Neural cell (in vitro differentiated cells): Measurements from ENCODE around the gene B3GALT6. TPM values are rescaled to one million over a fixed set of nuclear protein-coding genes. Genes with fewer than 3 reads are reported as not detected.

Experiments used
- H2AFZ ChIP-seq: fragments of 200-600, 300-800 bp; sonication (generic), shearing (Covaris generic); 2 replicates; pipeline ENCODE4 v1.6.0; 2014; ENCODE audit warnings: low read depth, mild to moderate bottlenecking, antibody characterized with exemption, low read length, moderate library complexity
- H3F3A ChIP-seq: fragments of 200-600 bp; shearing (Covaris generic); 2 replicates; pipeline ENCODE4 v1.6.1; 2016; ENCODE audit warnings: mild to moderate bottlenecking, moderate library complexity, mixed read lengths, antibody characterized with exemption, low read length; ENCODE audit not compliant: insufficient read depth, poor library complexity, severe bottlenecking
- H3K27ac ChIP-seq: fragments of 200-600, 300-800 bp; sonication (generic), shearing (Covaris generic); 2 replicates; pipeline ENCODE4 v1.5.1; 2014; ENCODE audit warnings: mild to moderate bottlenecking, low read length, moderate library complexity
- H3K27me3 ChIP-seq: fragments of 300-800, 200-600 bp; sonication (generic), shearing (Covaris generic); 2 replicates; pipeline ENCODE4 v1.6.0; 2014; ENCODE audit warnings: mild to moderate bottlenecking, low read depth, low read length, moderate library complexity; ENCODE audit not compliant: insufficient read depth
- H3K36me3 ChIP-seq: fragments of 300-800, 200-600 bp; sonication (generic), shearing (Covaris generic); 2 replicates; pipeline ENCODE4 v1.5.1; 2014; ENCODE audit warnings: mild to moderate bottlenecking, antibody characterized with exemption, low read length, moderate library complexity; ENCODE audit not compliant: insufficient read depth
- H3K4me2 ChIP-seq: fragments of 300-800, 200-600 bp; sonication (generic), shearing (Covaris generic); 2 replicates; pipeline ENCODE4 v1.6.0; 2014; ENCODE audit warnings: mild to moderate bottlenecking, low read length
- H3K4me3 ChIP-seq: fragments of 300-800, 200-600 bp; sonication (generic), shearing (Covaris generic); 2 replicates; pipeline ENCODE4 v1.5.1; 2014; ENCODE audit warnings: mild to moderate bottlenecking, low read length, moderate library complexity
- H3K79me2 ChIP-seq: fragments of 200-600 bp; shearing (Covaris generic); replicated peaks from 2 replicates; pipeline ENCODE4 v1.6.0; 2014; ENCODE audit warnings: mild to moderate bottlenecking, low read length, moderate library complexity; ENCODE audit not compliant: insufficient read depth
- H3K9ac ChIP-seq: fragments of 300-800, 200-600 bp; sonication (generic), shearing (Covaris generic); 2 replicates; pipeline ENCODE4 v1.6.1; 2016; ENCODE audit warnings: mild to moderate bottlenecking, low read length, mixed read lengths
- H3K9me2 ChIP-seq: fragments of 200-600 bp; shearing (Covaris generic); 2 replicates; pipeline ENCODE4 v1.6.1; 2016; ENCODE audit warnings: mild to moderate bottlenecking, low read length, mixed read lengths; ENCODE audit not compliant: insufficient read depth
- H3K9me3 ChIP-seq: fragments of 200-600, 300-800 bp; sonication (generic), shearing (Covaris generic); 2 replicates; pipeline ENCODE4 v1.6.1; 2016; ENCODE audit warnings: mild to moderate bottlenecking, mixed run types, low read length, moderate library complexity, mixed read lengths
- H4K20me1 ChIP-seq: fragments of 200-600 bp; shearing (Covaris generic); 2 replicates; pipeline ENCODE4 v1.6.1; 2016; ENCODE audit warnings: mild to moderate bottlenecking, mixed run types; ENCODE audit not compliant: insufficient read depth
- EP300 ChIP-seq: fragments of 450-650 bp; conservative IDR thresholded peaks from 2 replicates; pipeline ENCODE4 v1.6.1; 2014; ENCODE audit warnings: antibody characterized with exemption, mild to moderate bottlenecking, moderate library complexity; ENCODE audit not compliant: poor library complexity, severe bottlenecking
- EZH2 ChIP-seq: fragments of 200-600, 300-800 bp; shearing (Covaris generic), sonication (generic); IDR thresholded peaks from 2 replicates; pipeline ENCODE4 v1.6.1; 2014; ENCODE audit warnings: antibody characterized with exemption, low read length, borderline replicate concordance, mild to moderate bottlenecking; ENCODE audit not compliant: insufficient read depth, poor library complexity, severe bottlenecking
- MXI1 ChIP-seq: fragments of 450-650 bp; conservative IDR thresholded peaks from 2 replicates; pipeline ENCODE4 v1.6.1; 2014; ENCODE audit warnings: antibody characterized with exemption, mild to moderate bottlenecking; ENCODE audit not compliant: poor library complexity, severe bottlenecking
- POLR2AphosphoS5 ChIP-seq: IDR thresholded peaks from 2 replicates; pipeline ENCODE4 v1.6.1; 2012
- RAD21 ChIP-seq: fragments of 450-650 bp; conservative IDR thresholded peaks from 2 replicates; pipeline ENCODE4 v1.6.1; 2014; ENCODE audit warnings: antibody characterized with exemption, mild to moderate bottlenecking, moderate library complexity
- SMC3 ChIP-seq: fragments of 450-650 bp; conservative IDR thresholded peaks from 2 replicates; pipeline ENCODE4 v1.6.1; 2014; ENCODE audit warnings: antibody characterized with exemption, mild to moderate bottlenecking, moderate library complexity; ENCODE audit not compliant: poor library complexity
- TAF1 ChIP-seq: IDR thresholded peaks from 2 replicates; pipeline ENCODE4 v1.6.1; 2012; ENCODE audit warnings: low read depth
- polyA minus RNA-seq: library from RNA; depleted of rRNA, polyadenylated mRNA; stranded (reverse); fragments of >200 nt; gene quantifications from 2 replicates; pipeline ENCODE4 v1.2.3, GENCODE V29; 2014
- polyA plus RNA-seq: library from polyadenylated mRNA; depleted of rRNA; stranded (reverse); fragments of >200 nt; gene quantifications from 2 replicates; pipeline ENCODE4 v1.2.3, GENCODE V29; 2014
- TF ChIP-seq, protein P1 (sequence below): IDR thresholded peaks from 2 replicates; pipeline ENCODE4 v1.6.1; 2012; ENCODE audit warnings: borderline replicate concordance
- TF ChIP-seq, protein P2 (sequence below): fragments of 450-650 bp; IDR thresholded peaks from 2 replicates; pipeline ENCODE4 v1.5.1; 2014; ENCODE audit warnings: antibody characterized with exemption, mild to moderate bottlenecking, moderate library complexity; ENCODE audit not compliant: poor library complexity, severe bottlenecking

The B3GALT6 gene
- polyA plus RNA-seq (46.5 and 52.6 TPM in 2 replicates), polyA minus RNA-seq (48.3 and 59.4 TPM in 2 replicates)

DNA sequence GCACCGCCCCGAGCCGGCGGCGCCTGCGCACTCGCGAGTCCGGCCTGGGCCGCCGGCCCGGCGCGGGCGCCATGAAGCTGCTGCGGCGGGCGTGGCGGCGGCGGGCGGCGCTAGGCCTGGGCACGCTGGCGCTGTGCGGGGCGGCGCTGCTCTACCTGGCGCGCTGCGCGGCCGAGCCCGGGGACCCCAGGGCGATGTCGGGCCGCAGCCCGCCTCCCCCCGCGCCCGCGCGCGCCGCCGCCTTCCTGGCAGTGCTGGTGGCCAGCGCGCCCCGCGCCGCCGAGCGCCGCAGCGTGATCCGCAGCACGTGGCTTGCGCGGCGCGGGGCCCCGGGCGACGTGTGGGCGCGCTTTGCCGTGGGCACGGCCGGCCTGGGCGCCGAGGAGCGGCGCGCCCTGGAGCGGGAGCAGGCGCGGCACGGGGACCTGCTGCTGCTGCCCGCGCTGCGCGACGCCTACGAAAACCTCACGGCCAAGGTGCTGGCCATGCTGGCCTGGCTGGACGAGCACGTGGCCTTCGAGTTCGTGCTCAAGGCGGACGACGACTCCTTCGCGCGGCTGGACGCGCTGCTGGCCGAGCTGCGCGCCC is at the start of gene B3GALT6:
Gene B3GALT6 (plus strand): TSS at position 30 of the 588 bp plus-strand sequence. CDS start 42 bp downstream, at position 72.
- Histone ChIP-seq H3K9me2 (no peaks in the 10 kb centered on the region), H3K4me3 (peak within 1 kb of the TSS; percentile 94), H3F3A (no peaks in the 10 kb centered on the region), H3K9me3 (no peaks in the 10 kb centered on the region), H3K36me3 (no peaks in the 10 kb centered on the region), H4K20me1 (no peaks in the 10 kb centered on the region), H3K27me3 (no peaks in the 10 kb centered on the region), H3K27ac (peak within 1 kb of the TSS; percentile 74), H3K9ac (peak within 1 kb of the TSS; percentile 87), H3K79me2 (peaks cover 24% of the 10 kb centered on the region), H3K4me2 (peak within 1 kb of the TSS; percentile 95), H2AFZ (peak within 1 kb of the TSS; percentile 41)
- TF ChIP-seq MXI1 (peak; percentile 19), RAD21 (no peak), TAF1 (no peak)

- TF ChIP-seq EP300 (no peak), RAD21 (no peak), TAF1 (no peak), POLR2AphosphoS5 (no peak), SMC3 (no peak), EZH2 (no peak), MXI1 (no peak)
- TF ChIP-seq, protein P1, sequence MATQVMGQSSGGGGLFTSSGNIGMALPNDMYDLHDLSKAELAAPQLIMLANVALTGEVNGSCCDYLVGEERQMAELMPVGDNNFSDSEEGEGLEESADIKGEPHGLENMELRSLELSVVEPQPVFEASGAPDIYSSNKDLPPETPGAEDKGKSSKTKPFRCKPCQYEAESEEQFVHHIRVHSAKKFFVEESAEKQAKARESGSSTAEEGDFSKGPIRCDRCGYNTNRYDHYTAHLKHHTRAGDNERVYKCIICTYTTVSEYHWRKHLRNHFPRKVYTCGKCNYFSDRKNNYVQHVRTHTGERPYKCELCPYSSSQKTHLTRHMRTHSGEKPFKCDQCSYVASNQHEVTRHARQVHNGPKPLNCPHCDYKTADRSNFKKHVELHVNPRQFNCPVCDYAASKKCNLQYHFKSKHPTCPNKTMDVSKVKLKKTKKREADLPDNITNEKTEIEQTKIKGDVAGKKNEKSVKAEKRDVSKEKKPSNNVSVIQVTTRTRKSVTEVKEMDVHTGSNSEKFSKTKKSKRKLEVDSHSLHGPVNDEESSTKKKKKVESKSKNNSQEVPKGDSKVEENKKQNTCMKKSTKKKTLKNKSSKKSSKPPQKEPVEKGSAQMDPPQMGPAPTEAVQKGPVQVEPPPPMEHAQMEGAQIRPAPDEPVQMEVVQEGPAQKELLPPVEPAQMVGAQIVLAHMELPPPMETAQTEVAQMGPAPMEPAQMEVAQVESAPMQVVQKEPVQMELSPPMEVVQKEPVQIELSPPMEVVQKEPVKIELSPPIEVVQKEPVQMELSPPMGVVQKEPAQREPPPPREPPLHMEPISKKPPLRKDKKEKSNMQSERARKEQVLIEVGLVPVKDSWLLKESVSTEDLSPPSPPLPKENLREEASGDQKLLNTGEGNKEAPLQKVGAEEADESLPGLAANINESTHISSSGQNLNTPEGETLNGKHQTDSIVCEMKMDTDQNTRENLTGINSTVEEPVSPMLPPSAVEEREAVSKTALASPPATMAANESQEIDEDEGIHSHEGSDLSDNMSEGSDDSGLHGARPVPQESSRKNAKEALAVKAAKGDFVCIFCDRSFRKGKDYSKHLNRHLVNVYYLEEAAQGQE: no peak
- TF ChIP-seq, protein P2, sequence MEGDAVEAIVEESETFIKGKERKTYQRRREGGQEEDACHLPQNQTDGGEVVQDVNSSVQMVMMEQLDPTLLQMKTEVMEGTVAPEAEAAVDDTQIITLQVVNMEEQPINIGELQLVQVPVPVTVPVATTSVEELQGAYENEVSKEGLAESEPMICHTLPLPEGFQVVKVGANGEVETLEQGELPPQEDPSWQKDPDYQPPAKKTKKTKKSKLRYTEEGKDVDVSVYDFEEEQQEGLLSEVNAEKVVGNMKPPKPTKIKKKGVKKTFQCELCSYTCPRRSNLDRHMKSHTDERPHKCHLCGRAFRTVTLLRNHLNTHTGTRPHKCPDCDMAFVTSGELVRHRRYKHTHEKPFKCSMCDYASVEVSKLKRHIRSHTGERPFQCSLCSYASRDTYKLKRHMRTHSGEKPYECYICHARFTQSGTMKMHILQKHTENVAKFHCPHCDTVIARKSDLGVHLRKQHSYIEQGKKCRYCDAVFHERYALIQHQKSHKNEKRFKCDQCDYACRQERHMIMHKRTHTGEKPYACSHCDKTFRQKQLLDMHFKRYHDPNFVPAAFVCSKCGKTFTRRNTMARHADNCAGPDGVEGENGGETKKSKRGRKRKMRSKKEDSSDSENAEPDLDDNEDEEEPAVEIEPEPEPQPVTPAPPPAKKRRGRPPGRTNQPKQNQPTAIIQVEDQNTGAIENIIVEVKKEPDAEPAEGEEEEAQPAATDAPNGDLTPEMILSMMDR: no peak
- Histone ChIP-seq H3K9me3 (no peaks in the 10 kb centered on the region), H3K4me2 (no peak overlapping the region), H3K9me2 (no peaks in the 10 kb centered on the region), H3K27me3 (no peaks in the 10 kb centered on the region), H3K27ac (no peak overlapping the region), H3K9ac (no peak overlapping the region), H3F3A (no peaks in the 10 kb centered on the region), H2AFZ (no peak overlapping the region), H3K36me3 (no peaks in the 10 kb centered on the region), H3K79me2 (no peaks in the 10 kb centered on the region), H3K4me3 (no peak overlapping the region), H4K20me1 (no peaks in the 10 kb centered on the region)
Observed at GRCh38 chr1:1182491-1183220, 49.4 kb upstream of the B3GALT6 start.
